GM12878 (cell line): ENCODE measurements around the gene BEAN1. TPM values are rescaled to one million over a fixed set of nuclear protein-coding genes. Genes with fewer than 3 reads are reported as not detected.
A peak's percentile ranks its signal among the peaks of the same experiment; 100 is the strongest.

ENCODE experiments used
- ATAC-seq: fragments of 200-7000 bp; cut with Tn5 transposase; 3 replicates; pipeline ENCODE4 v1.9.1; 2020; ENCODE audit warnings: mild to moderate bottlenecking, moderate library complexity
- BruUV-seq: library from RNA; stranded (reverse); fragments of 400-500 nt; replicated peaks from 2 replicates; lab custom pipeline; 2021; lab: Mats Ljungman, UMichigan
- CTCF ChIA-PET: fragments of 300-600 bp; sonication (Branson Sonifier 250); formaldehyde crosslinking; extraction: SDS; loops from one replicate; lab custom pipeline; 2021; ENCODE audit warnings: inconsistent platforms; lab: Yijun Ruan, JAX
- POLR2A ChIA-PET: fragments of 350-600 bp; formaldehyde crosslinking; extraction: SDS; loops from one replicate; lab custom pipeline; 2021; ENCODE audit warnings: inconsistent platforms; lab: Charles Lee
- RAD21 ChIA-PET: fragments of 300-600 bp; sonication (Branson Sonifier 250); formaldehyde crosslinking; loops from one replicate; lab custom pipeline; 2023; ENCODE audit warnings: antibody characterized with exemption; ENCODE audit not compliant: unreplicated experiment; lab: Charles Lee
- SMC1A ChIA-PET: fragments of 300-600 bp; sonication (Branson Sonifier 250); formaldehyde crosslinking; loops from one replicate; lab custom pipeline; 2023; ENCODE audit not compliant: unreplicated experiment, uncharacterized antibody; lab: Charles Lee
- DNase-seq: peaks from one replicate; pipeline ENCODE4 v3.0.0-alpha.2; 2011; ENCODE audit warnings: low read depth, low spot score
- FAIRE-seq: peaks from 3 replicates; lab custom pipeline; 2011; peaks lifted over from hg19 to GRCh38; lab: Jason Lieb, UNC
- H2AFZ ChIP-seq: 2 replicates; pipeline ENCODE4 v1.6.0; 2011; ENCODE audit warnings: low read depth, low read length, control low read depth; ENCODE audit not compliant: control insufficient read depth
- H3K27ac ChIP-seq: 2 replicates; pipeline ENCODE4 v1.5.1; 2011; ENCODE audit warnings: control low read depth; ENCODE audit not compliant: control insufficient read depth, insufficient read depth
- H3K27me3 ChIP-seq, 2 experiments: replicated peaks in 1 of 2; 2 replicates each; pipeline versions ENCODE4 v1.6.0 to v1.6.1; 2011; ENCODE audit warnings: low read length in 1 of 2; ENCODE audit not compliant: control insufficient read depth in 2 of 2, insufficient read depth in 2 of 2
- H3K36me3 ChIP-seq, 2 experiments: 2 replicates each; pipeline ENCODE4 v1.5.1; 2011; ENCODE audit warnings: low read length in 1 of 2; ENCODE audit not compliant: control insufficient read depth in 2 of 2, insufficient read depth in 2 of 2
- H3K4me1 ChIP-seq: 2 replicates; pipeline ENCODE4 v1.6.1; 2011; ENCODE audit warnings: mild to moderate bottlenecking, low read length, moderate library complexity, mixed read lengths; ENCODE audit not compliant: control insufficient read depth, insufficient read depth
- H3K4me2 ChIP-seq: 2 replicates; pipeline ENCODE4 v1.6.0; 2011; ENCODE audit warnings: control low read depth; ENCODE audit not compliant: control insufficient read depth, insufficient read depth
- H3K4me3 ChIP-seq: fragments of 200-600 bp; sonication (generic); 2 replicates; pipeline ENCODE4 v1.5.1; 2016
- H3K79me2 ChIP-seq: 2 replicates; pipeline ENCODE4 v1.6.0; 2011; ENCODE audit warnings: low read length; ENCODE audit not compliant: control insufficient read depth, insufficient read depth
- H3K9ac ChIP-seq: 2 replicates; pipeline ENCODE4 v1.8.0; 2011; ENCODE audit warnings: low read length, control low read depth, mixed read lengths; ENCODE audit not compliant: control insufficient read depth, insufficient read depth
- H3K9me3 ChIP-seq: replicated peaks from 3 replicates; pipeline ENCODE4 v1.5.1; 2011; ENCODE audit warnings: mild to moderate bottlenecking, low read length; ENCODE audit not compliant: control insufficient read depth, insufficient read depth
- H4K20me1 ChIP-seq: 2 replicates; pipeline ENCODE4 v1.6.0; 2011; ENCODE audit not compliant: control insufficient read depth, insufficient read depth
- ATF7 ChIP-seq: fragments of 450-650 bp; IDR thresholded peaks from 2 replicates; pipeline ENCODE4 v1.6.1; 2016; ENCODE audit warnings: low read depth, mild to moderate bottlenecking
- BCL11A ChIP-seq: IDR thresholded peaks from 2 replicates; pipeline ENCODE4 v1.6.1; 2011; ENCODE audit warnings: low read depth, low read length
- ESRRA ChIP-seq: IDR thresholded peaks from 2 replicates; pipeline ENCODE4 v1.6.1; 2012; ENCODE audit warnings: mild to moderate bottlenecking, low read length, improper control_type of control experiment
- EZH2 ChIP-seq: IDR thresholded peaks from 2 replicates; pipeline ENCODE4 v1.6.1; 2012; ENCODE audit warnings: low read depth, mild to moderate bottlenecking, control low read depth, inconsistent platforms, low read length, borderline replicate concordance; ENCODE audit not compliant: control insufficient read depth
- IKZF1 ChIP-seq: fragments of 450-650 bp; conservative IDR thresholded peaks from 2 replicates; pipeline ENCODE4 v1.6.1; 2017; ENCODE audit warnings: antibody characterized with exemption, mild to moderate bottlenecking
- JUNB ChIP-seq: IDR thresholded peaks from 2 replicates; pipeline ENCODE4 v1.6.1; 2016; ENCODE audit warnings: antibody characterized with exemption, mild to moderate bottlenecking
- KDM1A ChIP-seq: fragments of 200-600 bp; sonication (generic); IDR thresholded peaks from 2 replicates; pipeline ENCODE4 v1.6.1; 2016; ENCODE audit warnings: borderline replicate concordance
- MYB ChIP-seq: fragments of 150-350 bp; IDR thresholded peaks from 2 replicates; pipeline ENCODE4 v1.6.1; 2014; ENCODE audit warnings: mild to moderate bottlenecking, low read depth, low read length, borderline replicate concordance
- NBN ChIP-seq: fragments of 450-650 bp; IDR thresholded peaks from 2 replicates; pipeline ENCODE4 v1.6.1; 2016
- NKRF ChIP-seq: fragments of 450-650 bp; conservative IDR thresholded peaks from 2 replicates; pipeline ENCODE4 v1.6.1; 2017; ENCODE audit warnings: mild to moderate bottlenecking, moderate library complexity
- NR2F1 ChIP-seq: fragments of 450-650 bp; conservative IDR thresholded peaks from 2 replicates; pipeline ENCODE4 v1.6.1; 2017; ENCODE audit warnings: mild to moderate bottlenecking
- POLR2AphosphoS2 ChIP-seq: IDR thresholded peaks from 2 replicates; pipeline ENCODE4 v1.6.1; 2011; ENCODE audit warnings: low read depth, mild to moderate bottlenecking, low read length, improper control_type of control experiment, moderate library complexity
- RELA ChIP-seq: fragments of 450-650 bp; IDR thresholded peaks from 2 replicates; pipeline ENCODE4 v1.8.0; 2014; ENCODE audit warnings: borderline replicate concordance; ENCODE audit not compliant: partially characterized antibody
- RUNX3 ChIP-seq: IDR thresholded peaks from 2 replicates; pipeline ENCODE4 v1.6.1; 2012; ENCODE audit warnings: low read length, inconsistent platforms
- SP1 ChIP-seq: IDR thresholded peaks from one replicate; pipeline ENCODE4 v1.6.1; 2011; ENCODE audit warnings: low read depth, low read length
- TCF7 ChIP-seq: IDR thresholded peaks from 2 replicates; pipeline ENCODE4 v1.6.1; 2014; ENCODE audit warnings: antibody characterized with exemption, borderline replicate concordance
- ZBTB33 ChIP-seq: fragments of 450-650 bp; IDR thresholded peaks from 2 replicates; pipeline ENCODE4 v1.6.1; 2017; ENCODE audit warnings: mild to moderate bottlenecking
- WGBS: methylation state at CpG from one replicate; pipeline ENCODE4 v1.1.6; 2016; ENCODE audit warnings: low lambda C conversion rate; ENCODE audit not compliant: insufficient replicate concordance, insufficient coverage; ENCODE audit errors: missing lambda C conversion rate; 5-methylcytosine and 5-hydroxymethylcytosine counted together
- in situ Hi-C: fragments of 300-500 bp; cut with MboI; formaldehyde crosslinking; loops from 9 replicates; pipeline ENCODE4 v1.14.3; 2018; ENCODE audit warnings: mixed read lengths
- intact Hi-C: fragments of 100-400 bp; cut with micrococcal nuclease; formaldehyde crosslinking; loops from one replicate; pipeline ENCODE4 v1.14.2; 2022; ENCODE audit not compliant: unreplicated experiment
- polyA plus RNA-seq, 11 experiments: library from polyadenylated mRNA; depleted of rRNA in 4 of 11; unstranded in 6 of 11; stranded (reverse) in 5 of 11; fragments of >200 nt; fragmentation: Nextera tagmentation in 4 of 11; fragmentation: Illumina TruSeq in 1 of 11; extraction: Ambion mirVana in 4 of 11; extraction: Trizol in 1 of 11; gene quantifications; 1 replicate in 1 of 11; 2 replicates in 10 of 11; pipeline versions ENCODE4 v1.2.1 to v1.2.3, GENCODE V29; 2011 to 2016; ENCODE audit warnings: inconsistent platforms in 2 of 11, missing spikeins in 2 of 11, low read depth in 1 of 11
- total RNA-seq, 4 experiments: library from RNA; depleted of rRNA in 3 of 4; stranded (reverse); fragments of >200 nt in 3 of 4; fragmentation: Illumina TruSeq in 1 of 4; extraction: Trizol in 1 of 4; gene quantifications; 2 replicates each; pipeline versions ENCODE4 v1.2.1 to v1.2.3, GENCODE V29; 2013 to 2021
- TF ChIP-seq, protein P1 (sequence below): IDR thresholded peaks from 2 replicates; pipeline ENCODE4 v1.6.1; 2011; ENCODE audit warnings: low read depth, mild to moderate bottlenecking, low read length, moderate library complexity, borderline replicate concordance; ENCODE audit errors: extremely low read depth

BEAN1 gene
- total and polyA plus RNA-seq, 10 of the 15 experiments (the other 5 are each of a cell fraction or from before 2014, with no cell fraction given), result not detected

DNA sequence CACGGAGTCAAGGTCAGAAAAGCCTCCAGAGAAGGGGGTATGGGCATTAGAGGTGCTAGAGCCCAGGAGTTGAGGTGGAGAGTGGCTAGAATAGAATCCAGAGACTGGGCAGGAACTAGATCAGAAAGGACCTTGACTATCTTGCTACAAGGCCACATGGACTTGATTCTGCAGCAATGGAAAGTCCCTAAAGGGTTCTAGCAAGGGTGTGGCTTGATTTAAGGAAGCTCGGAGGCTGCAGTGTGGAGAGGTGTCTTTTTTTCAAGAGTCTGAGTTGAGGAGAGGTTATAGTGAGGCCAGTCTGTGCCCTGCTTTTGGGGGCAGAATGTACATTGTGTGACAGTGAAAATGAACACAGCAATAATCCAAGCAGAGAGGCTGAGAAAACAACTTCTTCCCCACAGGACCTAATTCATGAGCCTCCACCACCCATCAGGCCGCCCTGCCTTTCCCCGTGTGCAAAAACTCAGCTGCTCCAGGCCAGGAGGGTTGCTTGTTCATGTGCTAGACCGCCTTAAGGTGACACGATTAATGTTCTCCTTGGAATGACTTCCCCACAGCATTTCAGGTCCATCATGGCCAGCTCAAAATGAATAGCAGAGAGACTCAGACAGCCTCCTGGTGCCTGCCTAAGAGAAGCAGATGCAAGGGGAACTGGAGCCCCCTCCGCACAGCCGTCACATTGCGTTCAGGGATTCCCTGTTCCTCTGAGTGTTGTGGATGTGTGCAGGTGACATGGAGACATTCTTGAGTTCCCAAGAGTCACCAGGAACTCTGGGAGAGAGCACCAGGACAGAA lies 8.7 kb upstream of the BEAN1 start:
- Histone ChIP-seq H3K36me3 (no peaks in the 10 kb centered on the region), H3K4me2 (no peak overlapping the region), H3K79me2 (no peaks in the 10 kb centered on the region), H3K9ac (no peak overlapping the region), H3K4me3 (no peak overlapping the region), H4K20me1 (no peaks in the 10 kb centered on the region), H3K27ac (no peak overlapping the region), H3K9me3 (peaks cover 5% of the 10 kb centered on the region; the same call in 2 of the 3 replicates), H3K4me1 (no peaks in the 10 kb centered on the region), H3K27me3 (peaks cover 0 to under 1% of the 10 kb centered on the region in 2 experiments; a peak in 2 of 4 replicates), H2AFZ (no peak overlapping the region)
- intact Hi-C loops (no loop called here), in situ Hi-C loops (no loop called here)
- 49% methylated on average over 9 of the region's 9 CpGs for WGBS
- ChIA-PET SMC1A (no interaction called here), CTCF (interaction anchor here (0.9 to 1.0 kb wide), 2 partner anchors 12 to 62 kb away, joined by 3 to 4 read pairs; no protein-coding TSS in a partner anchor), RAD21 (interaction anchor here (1.0 kb wide), 1 partner anchor 11 kb away, joined by 3 read pairs; no protein-coding TSS in a partner anchor), POLR2A (no interaction called here)
- DNase-seq (no peak), ATAC-seq (peak; percentile 51), FAIRE-seq (no peak)
- no TSS peak for BruUV-seq
- TF ChIP-seq EZH2 (no peak), MYB (no peak), ZBTB33 (no peak), NR2F1 (no peak), BCL11A (no peak), SP1 (no peak), KDM1A (no peak), JUNB (no peak), POLR2AphosphoS2 (no peak), RUNX3 (no peak), NBN (no peak), ESRRA (no peak), NKRF (no peak), TCF7 (no peak), RELA (no peak), IKZF1 (no peak), ATF7 (no peak)
- TF ChIP-seq, protein P1, sequence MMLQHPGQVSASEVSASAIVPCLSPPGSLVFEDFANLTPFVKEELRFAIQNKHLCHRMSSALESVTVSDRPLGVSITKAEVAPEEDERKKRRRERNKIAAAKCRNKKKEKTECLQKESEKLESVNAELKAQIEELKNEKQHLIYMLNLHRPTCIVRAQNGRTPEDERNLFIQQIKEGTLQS, result no peak
